PC-9 (cell line): Measurements from ENCODE around the gene TOM1L2. TPM values are rescaled to one million over a fixed set of nuclear protein-coding genes. Genes with fewer than 3 reads are reported as not detected.

Source experiments
- BruUV-seq: library from RNA; stranded (reverse); fragments of 400-500 nt; replicated peaks from 2 replicates; lab custom pipeline; 2021; lab: Mats Ljungman, UMichigan
- CTCF ChIA-PET: fragments of 300-600 bp; sonication (Branson Sonifier 250); formaldehyde crosslinking; loops from one replicate; lab custom pipeline; 2022; ENCODE audit warnings: antibody characterized with exemption; lab: Charles Lee
- POLR2A ChIA-PET: fragments of 300-600 bp; sonication (Branson Sonifier 250); formaldehyde crosslinking; loops from one replicate; lab custom pipeline; 2022; ENCODE audit warnings: antibody characterized with exemption; ENCODE audit not compliant: unreplicated experiment; lab: Charles Lee
- DNase-seq, 2 experiments: peaks; one replicate each; pipeline versions ENCODE4 v3.0.0 to v3.0.0-alpha.2; 2015 to 2022; ENCODE audit warnings: mixed read lengths in 1 of 2
- H2AFZ ChIP-seq: fragments of 200-600 bp; sonication (generic); 2 replicates; pipeline ENCODE4 v1.8.1; 2017; ENCODE audit warnings: antibody characterized with exemption
- H3F3A ChIP-seq: fragments of 200-600 bp; sonication (generic); 2 replicates; pipeline ENCODE4 v1.8.1; 2017; ENCODE audit warnings: antibody characterized with exemption, mild to moderate bottlenecking, low read depth; ENCODE audit not compliant: insufficient read depth
- H3K27ac ChIP-seq: fragments of 200-600 bp; sonication (generic); 2 replicates; pipeline ENCODE4 v1.6.1; 2016; ENCODE audit warnings: mixed run types
- H3K27me3 ChIP-seq: fragments of 200-600 bp; sonication (generic); 2 replicates; pipeline ENCODE4 v1.6.1; 2016; ENCODE audit warnings: low read depth, mixed run types; ENCODE audit not compliant: insufficient read depth
- H3K36me3 ChIP-seq: fragments of 200-600 bp; sonication (generic); 2 replicates; pipeline ENCODE4 v1.6.1; 2016; ENCODE audit warnings: low read depth, mixed run types
- H3K4me1 ChIP-seq: fragments of 200-600 bp; sonication (generic); replicated peaks from 2 replicates; pipeline ENCODE4 v1.6.1; 2016; ENCODE audit warnings: mixed run types; ENCODE audit not compliant: insufficient read depth
- H3K4me2 ChIP-seq: fragments of 200-600 bp; sonication (generic); 2 replicates; pipeline ENCODE4 v1.6.1; 2017; ENCODE audit warnings: mixed run types
- H3K4me3 ChIP-seq: fragments of 200-600 bp; sonication (generic); 2 replicates; pipeline ENCODE4 v1.6.1; 2016; ENCODE audit warnings: mixed run types
- H3K79me2 ChIP-seq: fragments of 200-600 bp; sonication (generic); 2 replicates; pipeline ENCODE4 v1.6.1; 2017; ENCODE audit warnings: low read depth, mixed run types
- H3K9me2 ChIP-seq: fragments of 200-600 bp; sonication (generic); 2 replicates; pipeline ENCODE4 v1.8.1; 2017; ENCODE audit warnings: mild to moderate bottlenecking; ENCODE audit not compliant: insufficient read depth
- H3K9me3 ChIP-seq: fragments of 200-600 bp; sonication (generic); 2 replicates; pipeline ENCODE4 v1.8.1; 2016; ENCODE audit warnings: low read depth; ENCODE audit not compliant: insufficient read depth
- H4K20me1 ChIP-seq: fragments of 200-600 bp; sonication (generic); 2 replicates; pipeline ENCODE4 v1.8.1; 2017; ENCODE audit not compliant: insufficient read depth
- CTCF ChIP-seq: fragments of 200-600 bp; sonication (generic); conservative IDR thresholded peaks from 2 replicates; pipeline ENCODE4 v1.6.1; 2017; ENCODE audit warnings: mixed run types, antibody characterized with exemption, mild to moderate bottlenecking, moderate library complexity
- EZH2 ChIP-seq: fragments of 200-600 bp; sonication (generic); IDR thresholded peaks from 2 replicates; pipeline ENCODE4 v1.8.0; 2017; ENCODE audit warnings: antibody characterized with exemption, low read depth
- intact Hi-C: fragments of 100-400 bp; cut with micrococcal nuclease; formaldehyde crosslinking; loops from one replicate; pipeline ENCODE4 v1.10.0; 2022; ENCODE audit not compliant: unreplicated experiment
- total RNA-seq: library from RNA; stranded (reverse); gene quantifications from 2 replicates; pipeline ENCODE4 v1.2.3, GENCODE V29; 2021

Gene TOM1L2
- total RNA-seq, 1 experiment from 2014 or later, result 68.5 TPM

- BruUV-seq, result no TSS peak
- H3K4me1 ChIP-seq, result peaks cover 67% of the 10 kb centered on the region
Measured at GRCh38 chr17:17943281-17943984, 28.8 kb downstream of the TOM1L2 start.

GRCh38 chr17:17942846-17943245 lies 29.4 kb downstream of the TOM1L2 start:
- no peaks in the 10 kb centered on the region; the same call in 1 of the 2 replicates for H4K20me1 ChIP-seq
- BruUV-seq, result no TSS peak
- no peaks in the 10 kb centered on the region for H3K27me3 ChIP-seq
- TF ChIP-seq CTCF, result no peak
- no peak for TF ChIP-seq EZH2
- ChIA-PET CTCF (no interaction called here), POLR2A (interaction anchor here (0.8 to 1.3 kb wide), 2 partner anchors 22 to 29 kb away, joined by 3 to 5 read pairs; partner anchors contain the start of genes DRC3 and TOM1L2)
- H3F3A ChIP-seq, result peaks cover 18% of the 10 kb centered on the region
- peak overlapping the region; percentile 62 for H3K27ac ChIP-seq
- peaks cover 52% of the 10 kb centered on the region for H3K79me2 ChIP-seq
- peak overlapping the region; percentile 35; the same call in 1 of the 2 replicates for H3K4me3 ChIP-seq
- intact Hi-C loops, result no loop called here
- peak; percentile 19 to 73 for DNase-seq
- H3K4me2 ChIP-seq, result peak overlapping the region; percentile 71
- peaks cover 61% of the 10 kb centered on the region for H3K4me1 ChIP-seq
- H2AFZ ChIP-seq, result no peak overlapping the region
- H3K9me2 ChIP-seq, result no peaks in the 10 kb centered on the region
- H3K9me3 ChIP-seq, result no peaks in the 10 kb centered on the region
- no peaks in the 10 kb centered on the region for H3K36me3 ChIP-seq

More at GRCh38 chr17:17943281-17943984, 28.8 kb downstream of the TOM1L2 start:
- no peaks in the 10 kb centered on the region; the same call in 1 of the 2 replicates for H4K20me1 ChIP-seq
- ChIA-PET CTCF (interaction anchor here (0.7 kb wide), 1 partner anchor 25 kb away, joined by 3 read pairs; no protein-coding TSS in a partner anchor), POLR2A (interaction anchor here (0.5 to 1.3 kb wide), 2 partner anchors 29 to 220 kb away, joined by 5 read pairs; partner anchors contain the start of genes DRC3 and TOM1L2)
- peak overlapping the region; percentile 62 for H3K27ac ChIP-seq
- peak in 1 of 2 experiments; percentile 2 for DNase-seq
- no peaks in the 10 kb centered on the region for H3K27me3 ChIP-seq
- no peak for TF ChIP-seq EZH2
- H2AFZ ChIP-seq, result no peak overlapping the region
- peaks cover 50% of the 10 kb centered on the region for H3K79me2 ChIP-seq
- intact Hi-C loops, result no loop called here
- H3K4me2 ChIP-seq, result peak overlapping the region; percentile 71
- H3K4me3 ChIP-seq, result peak overlapping the region; percentile 35; the same call in 1 of the 2 replicates
- H3K36me3 ChIP-seq, result no peaks in the 10 kb centered on the region
- H3F3A ChIP-seq, result peaks cover 24% of the 10 kb centered on the region
- H3K9me3 ChIP-seq, result no peaks in the 10 kb centered on the region
- no peaks in the 10 kb centered on the region for H3K9me2 ChIP-seq

GRCh38 chr17:17941015-17941414 lies 31.2 kb downstream of the TOM1L2 start:
- H3K4me1 ChIP-seq, result peaks cover 59% of the 10 kb centered on the region
- no peaks in the 10 kb centered on the region for H3K9me2 ChIP-seq
- no peaks in the 10 kb centered on the region for H3K27me3 ChIP-seq
- no peak for DNase-seq
- ChIA-PET CTCF (no interaction called here), POLR2A (no interaction called here)
- TF ChIP-seq EZH2 (no peak), CTCF (no peak)
- no peak overlapping the region for H3K4me2 ChIP-seq
- H3K79me2 ChIP-seq, result peaks cover 40% of the 10 kb centered on the region
- H3K4me3 ChIP-seq, result no peak overlapping the region
- H2AFZ ChIP-seq, result no peak overlapping the region
- H3K27ac ChIP-seq, result no peak overlapping the region
- BruUV-seq, result no TSS peak
- intact Hi-C loops, result no loop called here
- no peaks in the 10 kb centered on the region for H3K36me3 ChIP-seq
- peaks cover 20% of the 10 kb centered on the region for H3F3A ChIP-seq
- H4K20me1 ChIP-seq, result no peaks in the 10 kb centered on the region; the same call in 1 of the 2 replicates
- H3K9me3 ChIP-seq, result no peaks in the 10 kb centered on the region
